HepG2 (cell line): ENCODE results near the gene NT5M. TPM values are rescaled to one million over a fixed set of nuclear protein-coding genes. Genes with fewer than 3 reads are reported as not detected.
A peak's percentile ranks its signal among the peaks of the same experiment; 100 is the strongest.

Experiments
- CHD2 ChIP-seq: IDR thresholded peaks from 2 replicates; pipeline ENCODE4 v1.6.1; 2011; ENCODE audit warnings: low read depth, low read length, improper control_type of control experiment
- DMTF1 ChIP-seq: sonication (generic); formaldehyde crosslinking; IDR thresholded peaks from 2 replicates; pipeline ENCODE4 v1.4.0; 2020; ENCODE audit warnings: mild to moderate bottlenecking, missing genetic modification reagents
- ERF ChIP-seq: IDR thresholded peaks from 2 replicates; pipeline ENCODE4 v1.6.1; 2018; ENCODE audit warnings: missing biosample characterization, missing genetic modification reagents
- FOXK2 ChIP-seq: fragments of 450-650 bp; IDR thresholded peaks from 2 replicates; pipeline ENCODE4 v1.6.1; 2016
- RAD21 ChIP-seq: fragments of 450-650 bp; formaldehyde crosslinking; IDR thresholded peaks from 2 replicates; pipeline ENCODE4 v1.5.0; 2020; ENCODE audit warnings: mild to moderate bottlenecking
- RFXANK ChIP-seq: IDR thresholded peaks from 2 replicates; pipeline ENCODE4 v1.6.1; 2016
- ZNF232 ChIP-seq: sonication (generic); formaldehyde crosslinking; IDR thresholded peaks from 2 replicates; pipeline ENCODE4 v1.4.0; 2020; ENCODE audit warnings: missing genetic modification reagents, borderline replicate concordance
- ZNF598 ChIP-seq: sonication (generic); formaldehyde crosslinking; IDR thresholded peaks from 2 replicates; pipeline ENCODE4 v1.5.1; 2020; ENCODE audit warnings: mild to moderate bottlenecking, missing genetic modification reagents, borderline replicate concordance
- ZNF660 ChIP-seq: sonication (generic); formaldehyde crosslinking; IDR thresholded peaks from 2 replicates; pipeline ENCODE4 v1.5.1; 2020; ENCODE audit warnings: mild to moderate bottlenecking, low read depth, missing genetic modification reagents, borderline replicate concordance
- ZNF781 ChIP-seq: sonication (generic); formaldehyde crosslinking; IDR thresholded peaks from 2 replicates; pipeline ENCODE4 v1.5.1; 2020; ENCODE audit warnings: borderline replicate concordance, mild to moderate bottlenecking, missing genetic modification reagents; ENCODE audit errors: not compliant biosample characterization
- polyA plus RNA-seq, 8 experiments: library from polyadenylated mRNA; depleted of rRNA in 3 of 8; stranded (reverse) in 7 of 8; unstranded in 1 of 8; fragments of >200 nt; fragmentation: Illumina TruSeq in 4 of 8; extraction: Trizol in 4 of 8; gene quantifications; 2 replicates each; pipeline versions ENCODE4 v1.2.1 to v1.2.3, GENCODE V29; 2011 to 2016; ENCODE audit warnings: low read depth in 4 of 8, missing spikeins in 1 of 8, mixed read lengths in 1 of 8; ENCODE audit not compliant: insufficient read depth in 1 of 8
- total RNA-seq, 5 experiments: library from RNA; depleted of rRNA; stranded (reverse); fragments of >200 nt; fragmentation: Illumina TruSeq; extraction: Trizol; gene quantifications; 2 replicates each; pipeline ENCODE4 v1.2.3, GENCODE V29; 2016; ENCODE audit warnings: low read depth in 1 of 5
- TF ChIP-seq, protein P1 (sequence below): sonication (generic); formaldehyde crosslinking; IDR thresholded peaks from 2 replicates; pipeline ENCODE4 v1.4.0; 2020; ENCODE audit warnings: missing genetic modification reagents, mild to moderate bottlenecking, borderline replicate concordance
- TF ChIP-seq, protein P2 (sequence below): sonication (generic); formaldehyde crosslinking; IDR thresholded peaks from 2 replicates; pipeline ENCODE4 v1.4.0; 2020; ENCODE audit warnings: mild to moderate bottlenecking, missing genetic modification reagents
- TF ChIP-seq, protein P3 (sequence below): sonication (generic); formaldehyde crosslinking; IDR thresholded peaks from 2 replicates; pipeline ENCODE4 v1.5.0; 2020; ENCODE audit warnings: missing genetic modification reagents

Gene NT5M
- total and polyA plus RNA-seq, 2 of the 13 experiments (the other 11 are each of a cell fraction or from before 2014, with no cell fraction given): 0.55 to 0.78 TPM

DNA sequence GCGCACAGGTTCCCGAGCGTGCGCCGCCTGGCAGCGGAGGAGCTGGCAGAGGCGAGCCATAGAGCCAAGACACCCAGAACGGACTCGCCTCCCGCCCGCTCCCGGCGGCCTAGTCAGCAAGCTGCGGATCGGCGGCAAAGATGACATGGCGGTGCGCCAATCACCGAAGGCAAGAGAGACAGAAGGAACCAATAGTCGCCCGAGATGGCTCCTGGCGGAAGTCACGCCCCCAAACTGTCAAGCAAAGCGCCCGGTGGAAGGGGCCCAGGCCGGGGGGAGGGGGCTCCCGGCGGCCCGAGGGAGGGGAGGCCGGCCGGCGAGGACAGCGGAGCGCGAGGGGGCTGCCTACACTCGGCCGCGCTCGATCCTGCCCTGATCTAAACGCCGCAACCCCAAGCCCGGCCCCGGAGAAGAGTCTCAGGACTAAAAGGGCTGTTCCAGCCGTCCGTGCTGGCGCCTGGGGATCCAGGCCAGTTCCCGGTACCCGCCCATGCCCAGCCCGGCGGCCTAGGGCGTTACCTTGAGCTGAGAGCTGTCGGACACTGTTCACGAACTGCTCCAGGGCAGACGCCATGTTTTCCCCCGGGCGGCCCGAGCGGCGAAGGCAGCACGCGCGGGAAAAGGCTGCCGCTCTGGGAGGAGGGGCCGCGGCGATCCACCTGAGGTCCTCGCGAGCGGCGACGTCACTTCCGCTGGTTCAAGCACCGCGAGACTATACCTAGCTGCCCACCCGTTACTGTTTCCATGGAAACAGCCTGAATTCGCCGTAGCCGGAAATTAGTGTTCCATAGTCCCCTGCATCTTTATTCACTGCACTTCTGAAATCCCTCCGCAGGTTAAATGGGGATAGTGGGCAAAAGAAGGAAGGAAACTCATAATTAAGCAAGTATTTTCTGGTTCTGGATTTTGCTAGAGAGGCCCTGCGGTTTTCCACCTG is 22.3 kb upstream of the NT5M start, which contains the start of gene COPS3 (continued):
- peak; percentile 76 for TF ChIP-seq ZNF781 (CRISPR knock-in tag)
- no peak for TF ChIP-seq ZNF660 (CRISPR knock-in tag)
- TF ChIP-seq RFXANK: no peak
- peak; percentile 50 for TF ChIP-seq RAD21
- peak; percentile 93 for TF ChIP-seq CHD2
- TF ChIP-seq, protein P1, sequence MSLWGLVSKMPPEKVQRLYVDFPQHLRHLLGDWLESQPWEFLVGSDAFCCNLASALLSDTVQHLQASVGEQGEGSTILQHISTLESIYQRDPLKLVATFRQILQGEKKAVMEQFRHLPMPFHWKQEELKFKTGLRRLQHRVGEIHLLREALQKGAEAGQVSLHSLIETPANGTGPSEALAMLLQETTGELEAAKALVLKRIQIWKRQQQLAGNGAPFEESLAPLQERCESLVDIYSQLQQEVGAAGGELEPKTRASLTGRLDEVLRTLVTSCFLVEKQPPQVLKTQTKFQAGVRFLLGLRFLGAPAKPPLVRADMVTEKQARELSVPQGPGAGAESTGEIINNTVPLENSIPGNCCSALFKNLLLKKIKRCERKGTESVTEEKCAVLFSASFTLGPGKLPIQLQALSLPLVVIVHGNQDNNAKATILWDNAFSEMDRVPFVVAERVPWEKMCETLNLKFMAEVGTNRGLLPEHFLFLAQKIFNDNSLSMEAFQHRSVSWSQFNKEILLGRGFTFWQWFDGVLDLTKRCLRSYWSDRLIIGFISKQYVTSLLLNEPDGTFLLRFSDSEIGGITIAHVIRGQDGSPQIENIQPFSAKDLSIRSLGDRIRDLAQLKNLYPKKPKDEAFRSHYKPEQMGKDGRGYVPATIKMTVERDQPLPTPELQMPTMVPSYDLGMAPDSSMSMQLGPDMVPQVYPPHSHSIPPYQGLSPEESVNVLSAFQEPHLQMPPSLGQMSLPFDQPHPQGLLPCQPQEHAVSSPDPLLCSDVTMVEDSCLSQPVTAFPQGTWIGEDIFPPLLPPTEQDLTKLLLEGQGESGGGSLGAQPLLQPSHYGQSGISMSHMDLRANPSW: peak; percentile 61; the same call in 1 of the 2 replicates
- TF ChIP-seq FOXK2: no peak
- TF ChIP-seq, protein P2, sequence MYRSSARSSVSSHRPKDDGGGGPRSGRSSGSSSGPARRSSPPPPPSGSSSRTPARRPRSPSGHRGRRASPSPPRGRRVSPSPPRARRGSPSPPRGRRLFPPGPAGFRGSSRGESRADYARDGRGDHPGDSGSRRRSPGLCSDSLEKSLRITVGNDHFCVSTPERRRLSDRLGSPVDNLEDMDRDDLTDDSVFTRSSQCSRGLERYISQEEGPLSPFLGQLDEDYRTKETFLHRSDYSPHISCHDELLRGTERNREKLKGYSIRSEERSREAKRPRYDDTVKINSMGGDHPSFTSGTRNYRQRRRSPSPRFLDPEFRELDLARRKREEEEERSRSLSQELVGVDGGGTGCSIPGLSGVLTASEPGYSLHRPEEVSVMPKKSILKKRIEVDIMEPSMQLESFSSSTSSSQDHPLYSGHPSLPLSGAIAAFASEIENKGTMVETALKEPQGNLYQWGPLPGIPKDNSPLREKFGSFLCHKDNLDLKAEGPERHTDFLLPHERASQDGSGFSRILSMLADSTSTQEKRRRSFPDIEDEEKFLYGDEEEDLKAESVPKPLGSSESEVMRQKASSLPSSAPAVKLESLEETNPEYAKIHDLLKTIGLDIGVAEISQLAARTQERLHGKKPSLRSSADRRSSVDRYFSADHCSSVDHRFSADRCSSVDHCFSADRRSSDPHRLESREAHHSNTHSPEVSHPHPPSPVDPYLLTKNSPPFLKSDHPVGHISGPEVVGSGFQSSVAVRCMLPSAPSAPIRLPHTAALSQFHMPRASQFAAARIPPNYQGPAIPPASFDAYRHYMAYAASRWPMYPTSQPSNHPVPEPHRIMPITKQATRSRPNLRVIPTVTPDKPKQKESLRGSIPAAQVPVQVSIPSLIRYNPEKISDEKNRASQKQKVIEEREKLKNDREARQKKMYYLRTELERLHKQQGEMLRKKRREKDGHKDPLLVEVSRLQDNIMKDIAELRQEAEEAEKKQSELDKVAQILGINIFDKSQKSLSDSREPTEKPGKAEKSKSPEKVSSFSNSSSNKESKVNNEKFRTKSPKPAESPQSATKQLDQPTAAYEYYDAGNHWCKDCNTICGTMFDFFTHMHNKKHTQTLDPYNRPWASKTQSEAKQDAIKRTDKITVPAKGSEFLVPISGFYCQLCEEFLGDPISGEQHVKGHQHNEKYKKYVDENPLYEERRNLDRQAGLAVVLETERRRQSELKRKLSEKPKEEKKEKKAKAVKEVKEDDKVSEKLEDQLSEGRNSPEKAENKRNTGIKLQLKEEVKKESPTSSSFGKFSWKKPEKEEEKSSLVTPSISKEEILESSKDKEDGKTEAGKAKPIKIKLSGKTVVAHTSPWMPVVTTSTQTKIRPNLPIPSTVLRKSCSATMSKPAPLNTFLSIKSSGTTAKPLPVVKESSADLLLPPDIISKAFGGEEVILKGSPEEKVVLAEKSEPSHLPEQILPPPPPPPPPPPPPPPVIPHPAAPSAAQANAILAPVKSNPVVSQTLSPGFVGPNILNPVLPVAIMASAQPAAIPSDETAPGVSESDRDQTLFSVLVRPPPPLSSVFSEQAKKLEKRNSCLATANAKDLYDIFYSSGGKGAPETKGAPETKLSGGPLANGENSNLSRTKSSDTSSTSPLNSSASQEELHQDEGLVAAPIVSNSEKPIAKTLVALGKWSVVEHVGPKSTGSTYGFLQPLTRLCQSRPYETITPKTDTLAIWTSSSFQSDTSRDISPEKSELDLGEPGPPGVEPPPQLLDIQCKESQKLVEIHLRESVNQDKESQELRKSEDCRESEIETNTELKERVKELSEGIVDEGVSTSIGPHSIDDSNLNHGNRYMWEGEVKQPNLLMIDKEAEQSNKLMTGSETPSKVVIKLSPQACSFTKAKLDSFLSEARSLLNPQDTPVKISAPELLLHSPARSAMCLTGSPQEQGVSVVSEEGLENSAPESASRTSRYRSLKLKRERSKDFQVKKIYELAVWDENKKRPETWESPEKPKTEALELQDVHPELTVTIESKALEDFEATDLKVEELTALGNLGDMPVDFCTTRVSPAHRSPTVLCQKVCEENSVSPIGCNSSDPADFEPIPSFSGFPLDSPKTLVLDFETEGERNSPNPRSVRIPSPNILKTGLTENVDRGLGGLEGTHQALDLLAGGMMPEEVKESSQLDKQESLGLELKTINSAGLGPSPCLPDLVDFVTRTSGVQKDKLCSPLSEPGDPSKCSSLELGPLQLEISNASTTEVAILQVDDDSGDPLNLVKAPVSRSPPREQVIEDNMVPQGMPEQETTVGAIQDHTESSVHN: no peak
- TF ChIP-seq ZNF232 (CRISPR knock-in tag): peak; percentile 68; the same call in 1 of the 2 replicates
- TF ChIP-seq ZNF598 (CRISPR knock-in tag): peak; percentile 33; the same call in 1 of the 2 replicates
- no peak for TF ChIP-seq DMTF1 (CRISPR knock-in tag)
- TF ChIP-seq, protein P3, sequence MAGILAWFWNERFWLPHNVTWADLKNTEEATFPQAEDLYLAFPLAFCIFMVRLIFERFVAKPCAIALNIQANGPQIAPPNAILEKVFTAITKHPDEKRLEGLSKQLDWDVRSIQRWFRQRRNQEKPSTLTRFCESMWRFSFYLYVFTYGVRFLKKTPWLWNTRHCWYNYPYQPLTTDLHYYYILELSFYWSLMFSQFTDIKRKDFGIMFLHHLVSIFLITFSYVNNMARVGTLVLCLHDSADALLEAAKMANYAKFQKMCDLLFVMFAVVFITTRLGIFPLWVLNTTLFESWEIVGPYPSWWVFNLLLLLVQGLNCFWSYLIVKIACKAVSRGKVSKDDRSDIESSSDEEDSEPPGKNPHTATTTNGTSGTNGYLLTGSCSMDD (CRISPR knock-in tag): 0 out of 2 replicates have a peak, but pooled peaks have one; percentile 20
- peak; percentile 77 for TF ChIP-seq ERF
